GM23338 (cell line): ENCODE measurements around the gene MATK.

ENCODE experiments used
- EZH2phosphoT487 ChIP-seq: fragments of 200-600 bp; sonication (generic); IDR thresholded peaks from one replicate; pipeline ENCODE4 v1.8.1; 2018; ENCODE audit warnings: antibody characterized with exemption; ENCODE audit not compliant: unreplicated experiment
- POLR2AphosphoS5 ChIP-seq: IDR thresholded peaks from 2 replicates; pipeline ENCODE4 v1.6.1; 2016; ENCODE audit warnings: antibody characterized with exemption, low read depth
- TF ChIP-seq, protein P1 (sequence below), 2 experiments: fragments of 200-600 bp in 1 of 2; sonication (generic) in 1 of 2; conservative IDR thresholded peaks; 2 replicates each; pipeline versions ENCODE4 v1.5.1 to v1.6.1; 2016 to 2017; ENCODE audit warnings: antibody characterized with exemption in 2 of 2, low read depth in 2 of 2, mild to moderate bottlenecking in 2 of 2, moderate library complexity in 1 of 2

DNA sequence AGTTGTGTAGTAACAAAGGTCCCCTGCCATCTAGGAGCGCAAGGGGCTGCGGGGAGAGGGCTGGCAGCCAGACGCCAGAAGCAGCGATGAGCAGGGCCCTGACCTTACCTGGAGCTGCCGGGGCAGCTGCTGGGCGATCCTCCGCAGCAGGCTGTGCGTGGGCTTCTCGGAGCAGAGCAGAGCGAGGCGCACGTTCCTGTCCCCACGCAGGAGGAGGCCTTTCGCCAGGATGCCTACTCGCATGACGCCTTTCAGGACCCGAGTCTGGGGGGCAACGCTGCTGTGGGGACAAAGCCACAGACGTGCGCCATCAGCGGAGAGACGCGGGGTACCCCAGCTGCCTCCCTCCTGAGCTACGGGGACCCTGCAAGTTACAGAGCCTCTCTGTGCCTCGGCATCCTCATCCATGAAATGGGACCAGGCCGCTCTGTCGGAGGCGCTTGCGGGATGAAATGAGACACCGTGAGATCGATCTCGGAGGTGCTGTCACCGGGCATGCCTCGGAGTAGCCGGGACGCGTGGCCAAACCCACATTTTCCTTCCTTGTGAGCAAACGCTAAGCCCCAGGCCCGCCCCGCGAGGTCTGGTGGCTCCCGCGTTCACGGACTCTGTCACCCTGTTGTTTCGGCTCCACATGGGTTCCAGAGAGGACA lies 30.5 kb upstream of the MATK start:
- no peak for TF ChIP-seq POLR2AphosphoS5
- TF ChIP-seq, protein P1, sequence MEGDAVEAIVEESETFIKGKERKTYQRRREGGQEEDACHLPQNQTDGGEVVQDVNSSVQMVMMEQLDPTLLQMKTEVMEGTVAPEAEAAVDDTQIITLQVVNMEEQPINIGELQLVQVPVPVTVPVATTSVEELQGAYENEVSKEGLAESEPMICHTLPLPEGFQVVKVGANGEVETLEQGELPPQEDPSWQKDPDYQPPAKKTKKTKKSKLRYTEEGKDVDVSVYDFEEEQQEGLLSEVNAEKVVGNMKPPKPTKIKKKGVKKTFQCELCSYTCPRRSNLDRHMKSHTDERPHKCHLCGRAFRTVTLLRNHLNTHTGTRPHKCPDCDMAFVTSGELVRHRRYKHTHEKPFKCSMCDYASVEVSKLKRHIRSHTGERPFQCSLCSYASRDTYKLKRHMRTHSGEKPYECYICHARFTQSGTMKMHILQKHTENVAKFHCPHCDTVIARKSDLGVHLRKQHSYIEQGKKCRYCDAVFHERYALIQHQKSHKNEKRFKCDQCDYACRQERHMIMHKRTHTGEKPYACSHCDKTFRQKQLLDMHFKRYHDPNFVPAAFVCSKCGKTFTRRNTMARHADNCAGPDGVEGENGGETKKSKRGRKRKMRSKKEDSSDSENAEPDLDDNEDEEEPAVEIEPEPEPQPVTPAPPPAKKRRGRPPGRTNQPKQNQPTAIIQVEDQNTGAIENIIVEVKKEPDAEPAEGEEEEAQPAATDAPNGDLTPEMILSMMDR (conservative IDR thresholded peaks at IDR 0.05; ENCODE audit: low read depth in 2 of 2) = no peak
- TF ChIP-seq EZH2phosphoT487 = no peak
